HG03469 (cell line): Measurements from ENCODE around the gene DNER.

Experiments
- ATAC-seq: cut with Tn5 transposase; IDR thresholded peaks from one replicate; pipeline ENCODE4 v1.9.1; 2021; ENCODE audit warnings: mild to moderate bottlenecking, moderate library complexity, moderate number of reproducible peaks; ENCODE audit not compliant: unreplicated experiment

Gene DNER

GRCh38 chr2:229673676-229674075 lies 40.7 kb downstream of the DNER start:
- ATAC-seq: no peak

- ATAC-seq: no peak
Observed at GRCh38 chr2:229672021-229672420, 42.3 kb downstream of the DNER start.

GRCh38 chr2:229669841-229670240 lies 44.5 kb downstream of the DNER start:
- no peak for ATAC-seq

GRCh38 chr2:229666811-229667210 lies 47.5 kb downstream of the DNER start:
- ATAC-seq: no peak

- ATAC-seq: no peak
Observed at GRCh38 chr2:229665158-229665557, 49.2 kb downstream of the DNER start.

GRCh38 chr2:229661478-229661877 lies 52.9 kb downstream of the DNER start:
- ATAC-seq: no peak

- no peak for ATAC-seq
Observed at GRCh38 chr2:229660951-229661350, 53.4 kb downstream of the DNER start.

GRCh38 chr2:229660391-229660790 lies 54.0 kb downstream of the DNER start:
- no peak for ATAC-seq

- no peak for ATAC-seq
Observed at GRCh38 chr2:229658004-229658403, 56.4 kb downstream of the DNER start.

- ATAC-seq: no peak
Observed at GRCh38 chr2:229654437-229654836, 59.9 kb downstream of the DNER start.

GRCh38 chr2:229653531-229653930 lies 60.8 kb downstream of the DNER start:
- ATAC-seq: no peak

- ATAC-seq: no peak
Observed at GRCh38 chr2:229652796-229653195, 61.6 kb downstream of the DNER start.

GRCh38 chr2:229650901-229651300 lies 63.5 kb downstream of the DNER start:
- ATAC-seq: no peak

GRCh38 chr2:229650059-229650458 lies 64.3 kb downstream of the DNER start:
- no peak for ATAC-seq

GRCh38 chr2:229646186-229646723 lies 68.1 kb downstream of the DNER start:
- ATAC-seq: no peak

GRCh38 chr2:229642371-229642770 lies 72.0 kb downstream of the DNER start:
- no peak for ATAC-seq

- no peak for ATAC-seq
Observed at GRCh38 chr2:229641676-229642075, 72.7 kb downstream of the DNER start.

GRCh38 chr2:229640636-229641035 lies 73.7 kb downstream of the DNER start:
- no peak for ATAC-seq

- no peak for ATAC-seq
Observed at GRCh38 chr2:229636571-229636970, 77.8 kb downstream of the DNER start.

GRCh38 chr2:229635371-229635680 lies 79.0 kb downstream of the DNER start:
- ATAC-seq: no peak

GRCh38 chr2:229634601-229635370 lies 79.6 kb downstream of the DNER start:
- ATAC-seq: no peak

GRCh38 chr2:229633556-229633955 lies 80.8 kb downstream of the DNER start:
- ATAC-seq: no peak

- ATAC-seq: no peak
Observed at GRCh38 chr2:229629039-229629438, 85.3 kb downstream of the DNER start.
